CD4-positive, alpha-beta T cell (primary cell): Measurements from ENCODE around the gene EIF4A3. TPM values are rescaled to one million over a fixed set of nuclear protein-coding genes. Genes with fewer than 3 reads are reported as not detected.

ENCODE experiments used
- ATAC-seq: fragments of 200-7000 bp; cut with Tn5 transposase; one replicate; pipeline ENCODE4 v1.10.0; 2022; ENCODE audit warnings: mild to moderate bottlenecking; ENCODE audit not compliant: poor library complexity
- CTCF ChIA-PET: fragments of 350-600 bp; sonication (Branson Sonifier 250); formaldehyde crosslinking; loops from one replicate; lab custom pipeline; 2021; ENCODE audit warnings: antibody characterized with exemption, inconsistent platforms; lab: Charles Lee
- POLR2A ChIA-PET: fragments of 350-600 bp; sonication (Branson Sonifier 250); formaldehyde crosslinking; loops from one replicate; lab custom pipeline; 2021; ENCODE audit warnings: antibody characterized with exemption, inconsistent platforms; lab: Charles Lee
- DNase-seq, 14 experiments: peaks; one replicate each; pipeline ENCODE4 v3.0.0-alpha.2; 2013 to 2020; ENCODE audit warnings: mixed read lengths in 2 of 14
- H3K27ac ChIP-seq, 2 donors: one replicate each; pipeline versions ENCODE4 v1.5.1 to v1.7.0; 2013; ENCODE audit warnings: low read length in 2 of 2, low read depth in 1 of 2, mild to moderate bottlenecking in 1 of 2
- H3K27me3 ChIP-seq, 2 experiments: 1 replicate in 1 of 2; 2 replicates in 1 of 2; pipeline versions ENCODE4 v1.6.1 to v1.7.0; 2013; ENCODE audit warnings: low read length in 2 of 2, control low read depth in 1 of 2, mild to moderate bottlenecking in 1 of 2, moderate library complexity in 1 of 2; ENCODE audit not compliant: insufficient read depth in 2 of 2, control insufficient read depth in 1 of 2
- H3K36me3 ChIP-seq: one replicate; pipeline ENCODE4 v1.6.1; 2013; ENCODE audit warnings: low read length, control low read depth; ENCODE audit not compliant: insufficient read depth
- H3K4me1 ChIP-seq: one replicate; pipeline ENCODE4 v1.6.1; 2013; ENCODE audit warnings: low read length, control low read depth; ENCODE audit not compliant: insufficient read depth
- H3K4me3 ChIP-seq: one replicate; pipeline ENCODE4 v1.5.1; 2013; ENCODE audit warnings: mild to moderate bottlenecking, low read length, moderate library complexity
- H3K9me3 ChIP-seq, 2 experiments: 1 replicate in 1 of 2; 2 replicates in 1 of 2; pipeline versions ENCODE4 v1.6.1 to v1.7.0; 2013; ENCODE audit warnings: low read length in 2 of 2, mild to moderate bottlenecking in 2 of 2, control low read depth in 1 of 2, moderate library complexity in 1 of 2; ENCODE audit not compliant: control insufficient read depth in 1 of 2, insufficient read depth in 1 of 2
- H3K27ac Mint-ChIP-seq: one replicate; pipeline ENCODE4 v1.8.0; 2020; ENCODE audit warnings: mixed read lengths
- H3K27me3 Mint-ChIP-seq: one replicate; pipeline ENCODE4 v1.8.0; 2021; ENCODE audit warnings: mixed read lengths
- H3K36me3 Mint-ChIP-seq: one replicate; pipeline ENCODE4 v1.8.0; 2021; ENCODE audit warnings: low read depth, mixed read lengths
- H3K4me1 Mint-ChIP-seq: one replicate; pipeline ENCODE4 v1.8.0; 2021; ENCODE audit warnings: low read depth, mixed read lengths
- H3K4me3 Mint-ChIP-seq: one replicate; pipeline ENCODE4 v1.8.0; 2020; ENCODE audit warnings: mild to moderate bottlenecking, mixed read lengths
- H3K9me3 Mint-ChIP-seq: one replicate; pipeline ENCODE4 v1.8.0; 2020; ENCODE audit warnings: mixed read lengths
- CTCF ChIP-seq: fragments of 200-600 bp; IDR thresholded peaks from one replicate; pipeline ENCODE4 v1.8.0; 2022; ENCODE audit warnings: antibody characterized with exemption, mild to moderate bottlenecking
- intact Hi-C, 2 experiments: fragments of 100-400 bp; cut with DNase I in 1 of 2; cut with micrococcal nuclease in 1 of 2; formaldehyde crosslinking; loops; one replicate each; pipeline versions ENCODE4 v1.15.1 to v1.9.0; 2023 to 2025; cut with DNase I, micrococcal nuclease
- polyA plus RNA-seq, 2 donors: library from polyadenylated mRNA; unstranded; fragments of 120-200 nt; gene quantifications; one replicate each; pipeline ENCODE4 v1.2.1, GENCODE V29; 2013
- total RNA-seq, 174 experiments: library from RNA in 2 of 174; stranded (reverse) in 2 of 174; gene quantifications; one replicate each; pipeline ENCODE4 v1.2.3 and lab custom pipeline; 2021 to 2026

Gene EIF4A3
- total RNA-seq: 10 to 100 TPM; 79.6 to 79.7 TPM
- 48.7 TPM for polyA plus RNA-seq (2013, experiment 1 of 2)
- polyA plus RNA-seq (2013, experiment 2 of 2): 76.4 TPM
- 45.9 to 325 (median 96.7) reads per million in 172 experiments for total RNA-seq (lab: John Stamatoyannopoulos, UW)

GRCh38 chr17:80147035-80147822, at the start of gene EIF4A3:
Gene EIF4A3, minus strand, starts transcription at chr17:80147128. Its CDS starts 167 bp downstream, at chr17:80146961.
- Histone ChIP-seq H3K9me3 (peaks cover 4 to 7% of the 10 kb centered on the region in 2 experiments), H3K4me1 (peaks cover 45% of the 10 kb centered on the region), H3K36me3 (peaks cover 21% of the 10 kb centered on the region), H3K27ac (peak within 1 kb of the TSS; percentile 84 to 93), H3K27me3 (no peaks in the 10 kb centered on the region), H3K4me3 (peak within 1 kb of the TSS; percentile 95)
- Mint-ChIP-seq H3K9me3 (no peaks in the 10 kb centered on the region), H3K4me1 (peaks cover 49% of the 10 kb centered on the region), H3K27me3 (no peaks in the 10 kb centered on the region), H3K4me3 (peak within 1 kb of the TSS; percentile 99), H3K36me3 (peaks cover 35% of the 10 kb centered on the region), H3K27ac (peak within 1 kb of the TSS; percentile 95)
- TF ChIP-seq CTCF: no peak
- ATAC-seq (peak; percentile 90), DNase-seq (peak; percentile 91 to 100 (median 95))
- ChIA-PET POLR2A (interaction anchor here (0.6 to 1.5 kb wide), 2 partner anchors 46 to 116 kb away, joined by 3 to 13 read pairs (median 3); partner anchors contain the start of gene GAA), CTCF (interaction anchor here (0.9 to 1.0 kb wide), 2 partner anchors 46 to 49 kb away, joined by 3 to 4 read pairs; partner anchors contain the start of gene GAA)
- intact Hi-C loops: loop anchor here (1.0 to 10.0 kb wide), 9 partner anchors 45 to 1338 kb away; partner anchors contain the start of genes GAA (in 2 of the 2), CCDC40 (in 1 of the 2) and RNF213 (in 1 of the 2)

GRCh38 chr17:80196652-80197051, 49.7 kb upstream of the EIF4A3 start:
- H3K27me3 ChIP-seq: no peaks in the 10 kb centered on the region
- Mint-ChIP-seq H3K27ac (no peak overlapping the region), H3K9me3 (no peaks in the 10 kb centered on the region), H3K27me3 (peaks cover 8% of the 10 kb centered on the region), H3K4me3 (no peak overlapping the region), H3K36me3 (no peaks in the 10 kb centered on the region), H3K4me1 (no peaks in the 10 kb centered on the region)
- H3K27ac ChIP-seq: no peak overlapping the region
- peaks cover 0 to 4% of the 10 kb centered on the region in 2 experiments for H3K9me3 ChIP-seq
- H3K36me3 ChIP-seq: no peaks in the 10 kb centered on the region
- no peak for ATAC-seq
- ChIA-PET POLR2A (no interaction called here), CTCF (interaction anchor here (0.8 to 2.3 kb wide), 3 partner anchors 30 to 74 kb away, joined by 3 to 14 read pairs (median 7); no protein-coding TSS in a partner anchor)
- no peak overlapping the region for H3K4me3 ChIP-seq
- DNase-seq: no peak
- H3K4me1 ChIP-seq: peaks cover 4% of the 10 kb centered on the region
- TF ChIP-seq CTCF: no peak
- intact Hi-C loops: loop anchor here (1.0 to 5.0 kb wide), 3 partner anchors 22 to 166 kb away; no protein-coding TSS in a partner anchor

- ChIA-PET CTCF (interaction anchor here (0.8 to 2.3 kb wide), 4 partner anchors 29 to 75 kb away, joined by 3 to 14 read pairs (median 5); partner anchors contain the start of gene EIF4A3), POLR2A (interaction anchor here (0.6 kb wide), 1 partner anchor 616 kb away, joined by 3 read pairs; no protein-coding TSS in a partner anchor)
- Mint-ChIP-seq H3K27me3 (peaks cover 8% of the 10 kb centered on the region), H3K4me3 (no peak overlapping the region), H3K27ac (no peak overlapping the region), H3K9me3 (no peaks in the 10 kb centered on the region), H3K36me3 (no peaks in the 10 kb centered on the region), H3K4me1 (no peaks in the 10 kb centered on the region)
- DNase-seq (peak; percentile 29 to 79 (median 59)), ATAC-seq (peak; percentile 56)
- Histone ChIP-seq H3K36me3 (no peaks in the 10 kb centered on the region), H3K27ac (no peak overlapping the region), H3K27me3 (no peaks in the 10 kb centered on the region), H3K9me3 (peaks cover 0 to 4% of the 10 kb centered on the region in 2 experiments), H3K4me3 (no peak overlapping the region), H3K4me1 (peaks cover 4% of the 10 kb centered on the region)
- intact Hi-C loops: loop anchor here (1.0 to 5.0 kb wide), 3 partner anchors 23 to 166 kb away; no protein-coding TSS in a partner anchor
- peak; percentile 99 for TF ChIP-seq CTCF
Measured at GRCh38 chr17:80195671-80196529, 49.0 kb upstream of the EIF4A3 start.
